ENCODE results near the gene PTX4.

Gene PTX4

GRCh38 chr16:1530883-1531637 is 42.3 kb upstream of the PTX4 start:
- Histone ChIP-seq H3K4me1 (ENCODE audit: insufficient read depth, low read length) (no peaks in the 10 kb centered on the region), H3K27me3 (ENCODE audit: insufficient read depth, low read length) (no peaks in the 10 kb centered on the region), H3K27ac (ENCODE audit: low read depth, low read length) (no peak overlapping the region), H3K9ac (ENCODE audit: low read depth, low read length) (no peak overlapping the region), H3K36me3 (ENCODE audit: insufficient read depth, low read length) (no peaks in the 10 kb centered on the region), H3K4me3 (ENCODE audit: low read length) (no peak overlapping the region), H3K9me3 (ENCODE audit: insufficient read depth, low read depth, low read length) (no peaks in the 10 kb centered on the region)
- 92% methylated on average over 35 of the region's 35 CpGs for WGBS

- Histone ChIP-seq H3K4me1 (ENCODE audit: insufficient read depth, low read length) (no peaks in the 10 kb centered on the region), H3K36me3 (ENCODE audit: insufficient read depth, low read length) (no peaks in the 10 kb centered on the region), H3K4me3 (ENCODE audit: low read length) (no peak overlapping the region), H3K27me3 (ENCODE audit: insufficient read depth, low read length) (no peaks in the 10 kb centered on the region), H3K9me3 (ENCODE audit: insufficient read depth, low read depth, low read length) (no peaks in the 10 kb centered on the region), H3K27ac (ENCODE audit: low read depth, low read length) (no peak overlapping the region), H3K9ac (ENCODE audit: low read depth, low read length) (no peak overlapping the region)
- 95% methylated on average over 27 of the region's 27 CpGs for WGBS
Measured at GRCh38 chr16:1530349-1530882, 41.7 kb upstream of the PTX4 start.

GRCh38 chr16:1528921-1529537 is 40.3 kb upstream of the PTX4 start:
- Histone ChIP-seq H3K27ac (ENCODE audit: low read depth, low read length) (no peak overlapping the region), H3K36me3 (ENCODE audit: insufficient read depth, low read length) (no peaks in the 10 kb centered on the region), H3K9me3 (ENCODE audit: insufficient read depth, low read depth, low read length) (no peaks in the 10 kb centered on the region), H3K4me1 (ENCODE audit: insufficient read depth, low read length) (no peaks in the 10 kb centered on the region), H3K9ac (ENCODE audit: low read depth, low read length) (no peak overlapping the region), H3K4me3 (ENCODE audit: low read length) (no peak overlapping the region), H3K27me3 (ENCODE audit: insufficient read depth, low read length) (no peaks in the 10 kb centered on the region)
- WGBS = 95% methylated on average over 29 of the region's 29 CpGs

DNA sequence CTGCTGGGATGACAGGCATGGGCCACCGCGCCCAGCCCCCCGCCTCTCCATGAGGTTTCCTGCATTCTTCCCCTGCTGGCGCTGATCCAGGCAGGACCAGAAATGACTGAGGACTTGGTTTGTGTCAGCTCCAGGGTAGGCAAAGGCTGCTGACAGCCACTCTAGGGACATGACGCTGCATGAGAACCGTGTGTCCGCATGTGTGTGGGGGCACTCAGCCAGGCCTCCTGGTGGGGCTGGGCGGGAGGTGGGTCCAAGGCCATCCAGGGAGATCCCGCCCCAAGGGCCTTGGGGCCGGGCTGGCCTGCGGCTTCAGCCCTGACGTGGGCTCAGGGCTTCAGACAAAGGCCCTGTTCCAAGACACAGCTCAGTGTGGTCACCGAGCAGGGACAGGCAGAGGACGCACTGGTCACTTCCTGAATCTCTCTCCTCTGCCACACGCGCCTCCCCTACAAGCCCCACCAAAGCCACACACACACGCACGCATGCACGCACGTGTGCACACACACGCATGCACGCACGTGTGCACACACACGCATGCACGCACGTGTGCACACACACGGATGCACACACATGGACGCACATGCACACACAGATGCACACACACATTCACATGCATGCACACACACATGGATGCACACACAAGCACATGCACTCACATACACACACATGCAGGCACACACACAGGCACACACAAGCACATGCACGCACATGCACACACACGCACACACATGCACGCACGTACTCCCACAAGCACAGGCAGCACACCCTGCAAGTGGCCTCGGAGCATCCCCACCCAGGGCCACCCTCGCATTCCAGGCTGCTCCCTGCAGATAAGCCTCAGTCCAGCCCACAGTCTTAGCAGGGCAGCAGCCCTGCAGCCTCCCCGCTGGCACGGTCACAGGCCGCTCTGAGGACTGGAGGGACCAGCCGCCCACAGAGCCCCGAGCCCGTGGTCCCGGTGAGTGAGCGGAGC is 39.4 kb upstream of the PTX4 start:
- H3K27ac ChIP-seq (ENCODE audit: low read depth, low read length) = no peak overlapping the region
- no peaks in the 10 kb centered on the region for H3K27me3 ChIP-seq (ENCODE audit: insufficient read depth, low read length)
- H3K36me3 ChIP-seq (ENCODE audit: insufficient read depth, low read length) = no peaks in the 10 kb centered on the region
- no peak overlapping the region for H3K9ac ChIP-seq (ENCODE audit: low read depth, low read length)
- H3K9me3 ChIP-seq (ENCODE audit: insufficient read depth, low read depth, low read length) = no peaks in the 10 kb centered on the region
- no peak overlapping the region for H3K4me3 ChIP-seq (ENCODE audit: low read length)
- H3K4me1 ChIP-seq (ENCODE audit: insufficient read depth, low read length) = no peaks in the 10 kb centered on the region
- WGBS = 93% methylated on average over 42 of the region's 42 CpGs

GRCh38 chr16:1526608-1527555 is 38.1 kb upstream of the PTX4 start:
- no peak overlapping the region for H3K4me3 ChIP-seq (ENCODE audit: low read length)
- H3K27ac ChIP-seq (ENCODE audit: low read depth, low read length) = no peak overlapping the region
- 91% methylated on average over 38 of the region's 38 CpGs for WGBS
- no peaks in the 10 kb centered on the region for H3K9me3 ChIP-seq (ENCODE audit: insufficient read depth, low read depth, low read length)
- H3K27me3 ChIP-seq (ENCODE audit: insufficient read depth, low read length) = no peaks in the 10 kb centered on the region
- no peaks in the 10 kb centered on the region for H3K36me3 ChIP-seq (ENCODE audit: insufficient read depth, low read length)
- no peaks in the 10 kb centered on the region for H3K4me1 ChIP-seq (ENCODE audit: insufficient read depth, low read length)
- no peak overlapping the region for H3K9ac ChIP-seq (ENCODE audit: low read depth, low read length)

DNA sequence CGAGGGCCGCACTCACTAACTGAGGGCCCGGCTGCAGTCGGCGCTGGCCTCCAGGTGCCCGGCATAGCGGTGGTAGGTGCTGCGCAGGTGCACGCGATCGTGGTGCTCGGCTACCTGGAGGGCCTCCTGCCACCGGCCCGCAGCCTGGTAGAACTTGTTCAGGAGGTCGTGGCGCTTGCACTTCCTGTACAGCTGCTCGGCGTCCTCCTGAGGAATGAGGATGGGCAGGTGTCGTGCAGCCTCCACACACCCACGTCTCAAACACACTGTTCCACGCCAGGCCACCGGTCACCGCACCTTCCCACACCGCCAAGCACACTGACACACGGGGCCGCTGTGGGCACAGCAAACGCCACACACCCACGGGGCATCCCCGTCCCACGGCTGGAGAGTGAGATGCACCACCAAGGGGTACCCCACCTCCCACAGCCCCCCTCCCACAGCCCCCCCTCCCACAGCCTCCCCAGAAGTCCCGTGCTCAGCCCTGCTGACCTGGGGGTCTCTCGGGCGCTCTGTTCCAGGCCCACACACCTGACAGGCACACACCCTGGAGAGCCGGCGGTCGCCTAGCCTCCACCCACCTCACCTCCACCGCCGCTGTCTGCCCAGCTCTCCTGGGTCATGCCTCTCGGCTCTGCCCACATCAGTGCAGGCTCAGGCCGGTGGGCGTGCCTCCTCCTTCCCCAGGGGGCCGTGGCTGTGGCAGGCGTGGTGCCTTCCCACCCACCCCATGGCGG is 37.3 kb upstream of the PTX4 start:
- Histone ChIP-seq H3K27ac (ENCODE audit: low read depth, low read length) (no peak overlapping the region), H3K4me1 (ENCODE audit: insufficient read depth, low read length) (no peaks in the 10 kb centered on the region), H3K4me3 (ENCODE audit: low read length) (no peak overlapping the region), H3K9ac (ENCODE audit: low read depth, low read length) (no peak overlapping the region), H3K36me3 (ENCODE audit: insufficient read depth, low read length) (no peaks in the 10 kb centered on the region), H3K9me3 (ENCODE audit: insufficient read depth, low read depth, low read length) (no peaks in the 10 kb centered on the region), H3K27me3 (ENCODE audit: insufficient read depth, low read length) (no peaks in the 10 kb centered on the region)
- 96% methylated on average over 44 of the region's 44 CpGs for WGBS

DNA sequence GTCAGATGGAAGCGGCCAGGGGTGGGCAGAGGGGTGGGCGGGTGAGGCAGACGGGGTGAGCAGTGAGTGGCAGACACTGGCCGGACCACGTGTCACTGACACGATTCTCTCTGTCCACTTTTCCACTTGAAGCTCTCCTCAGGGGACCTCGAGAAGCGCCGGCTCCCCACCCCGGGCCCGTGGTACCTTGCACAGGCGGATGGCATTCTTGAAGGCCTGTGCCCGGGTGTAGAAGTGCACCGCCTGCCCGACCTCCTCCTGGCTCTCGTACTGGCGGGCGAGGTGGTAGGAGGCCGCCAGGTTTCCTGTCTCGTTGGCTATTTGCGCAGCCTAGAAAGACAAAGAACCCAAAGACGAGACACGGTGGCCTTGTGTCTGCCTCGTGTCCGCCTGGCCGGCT is 35.6 kb upstream of the PTX4 start:
- no peak overlapping the region for H3K4me3 ChIP-seq (ENCODE audit: low read length)
- 93% methylated on average over 26 of the region's 26 CpGs for WGBS

GRCh38 chr16:1523581-1524245 is 35.0 kb upstream of the PTX4 start:
- no peaks in the 10 kb centered on the region for H3K4me1 ChIP-seq (ENCODE audit: insufficient read depth, low read length)
- 92% methylated on average over 30 of the region's 30 CpGs for WGBS

More for the DNA sequence above, 35.6 kb upstream of the PTX4 start:
- Histone ChIP-seq H3K9me3 (ENCODE audit: insufficient read depth, low read depth, low read length) (no peaks in the 10 kb centered on the region), H3K9ac (ENCODE audit: low read depth, low read length) (no peak overlapping the region), H3K27ac (ENCODE audit: low read depth, low read length) (no peak overlapping the region), H3K27me3 (ENCODE audit: insufficient read depth, low read length) (no peaks in the 10 kb centered on the region), H3K36me3 (ENCODE audit: insufficient read depth, low read length) (peaks cover 10% of the 10 kb centered on the region; the same call in 1 of the 2 replicates), H3K4me1 (ENCODE audit: insufficient read depth, low read length) (no peaks in the 10 kb centered on the region)

DNA sequence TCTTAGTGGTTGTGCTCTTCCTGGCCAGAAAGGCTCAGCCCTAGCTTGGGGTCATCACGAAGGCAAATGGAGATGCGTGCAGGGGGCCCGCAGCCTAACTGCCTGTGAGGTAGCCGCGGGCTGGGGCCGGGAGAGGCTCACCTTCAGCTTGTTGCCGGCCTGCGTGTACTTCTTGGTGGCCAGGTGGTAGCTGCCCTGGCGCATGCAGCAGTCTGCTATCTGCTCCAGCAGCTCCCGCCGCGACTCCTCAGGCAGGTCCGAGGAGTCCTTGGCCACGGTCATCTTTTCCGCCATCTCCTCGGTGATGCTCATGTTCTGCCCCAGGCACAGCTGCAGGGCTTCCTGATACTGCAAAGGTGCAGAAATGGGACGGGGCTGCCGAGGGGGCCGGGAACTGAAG is 31.7 kb upstream of the PTX4 start:
- WGBS = 96% methylated on average over 19 of the region's 19 CpGs
- Histone ChIP-seq H3K9me3 (ENCODE audit: insufficient read depth, low read depth, low read length) (no peaks in the 10 kb centered on the region), H3K4me3 (ENCODE audit: low read length) (no peak overlapping the region), H3K4me1 (ENCODE audit: insufficient read depth, low read length) (no peaks in the 10 kb centered on the region), H3K27me3 (ENCODE audit: insufficient read depth, low read length) (no peaks in the 10 kb centered on the region), H3K36me3 (ENCODE audit: insufficient read depth, low read length) (peaks cover 10% of the 10 kb centered on the region; the same call in 1 of the 2 replicates), H3K27ac (ENCODE audit: low read depth, low read length) (no peak overlapping the region), H3K9ac (ENCODE audit: low read depth, low read length) (no peak overlapping the region)

More at GRCh38 chr16:1523581-1524245, 35.0 kb upstream of the PTX4 start:
- Histone ChIP-seq H3K27ac (ENCODE audit: low read depth, low read length) (no peak overlapping the region), H3K9me3 (ENCODE audit: insufficient read depth, low read depth, low read length) (no peaks in the 10 kb centered on the region), H3K27me3 (ENCODE audit: insufficient read depth, low read length) (no peaks in the 10 kb centered on the region), H3K36me3 (ENCODE audit: insufficient read depth, low read length) (peaks cover 10% of the 10 kb centered on the region; the same call in 1 of the 2 replicates), H3K4me3 (ENCODE audit: low read length) (no peak overlapping the region), H3K9ac (ENCODE audit: low read depth, low read length) (no peak overlapping the region)

Data from HUES64 (cell line).